GM19455 (cell line): ENCODE data around the gene ALDH1A3.
A peak's percentile ranks its signal among the peaks of the same experiment; 100 is the strongest.

Experiments used
- ATAC-seq: cut with Tn5 transposase; IDR thresholded peaks from one replicate; pipeline ENCODE4 v1.9.1; 2021; ENCODE audit not compliant: unreplicated experiment

The ALDH1A3 gene

DNA sequence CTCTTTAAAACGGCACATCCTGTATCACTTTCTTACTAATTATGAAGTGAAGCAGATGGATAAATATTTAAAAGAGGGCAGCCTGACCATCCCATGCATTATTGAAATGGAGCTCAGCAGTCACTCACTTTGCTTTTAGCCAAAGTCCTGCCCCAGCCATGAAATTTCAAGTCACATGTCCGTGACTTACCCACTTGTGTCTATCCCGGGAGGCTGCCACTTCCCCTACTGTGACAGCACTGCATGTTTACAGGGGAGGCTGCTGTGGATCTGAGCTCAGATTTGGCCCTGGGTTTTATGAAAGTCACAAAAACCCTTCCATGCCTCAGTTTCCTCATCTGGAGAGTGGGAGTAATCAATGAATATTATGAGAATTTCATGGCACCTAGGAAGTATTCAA is 21.7 kb downstream of the ALDH1A3 start:
- no peak for ATAC-seq

- no peak for ATAC-seq
Observed at GRCh38 chr15:100901702-100902435, 22.2 kb downstream of the ALDH1A3 start.

GRCh38 chr15:100902436-100903167 is 23.0 kb downstream of the ALDH1A3 start:
- no peak for ATAC-seq

DNA sequence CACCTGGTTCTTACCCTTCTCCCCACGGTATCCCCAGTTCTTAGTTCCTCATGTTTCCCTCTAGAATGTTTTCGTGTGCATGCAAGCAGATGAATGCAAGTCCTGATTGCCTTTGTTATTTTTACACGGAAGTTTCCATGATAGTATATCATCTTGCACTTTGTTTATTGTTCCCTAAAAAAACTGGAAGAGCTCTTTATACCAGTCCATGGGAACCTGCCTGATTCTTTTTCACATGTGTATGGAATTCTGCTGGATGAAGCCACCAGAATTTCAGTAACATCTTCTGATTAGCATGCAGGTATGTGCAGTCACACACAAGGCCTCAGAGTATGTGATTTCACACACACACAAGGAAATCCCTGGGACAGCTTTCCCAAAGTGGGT is 23.5 kb downstream of the ALDH1A3 start:
- no peak for ATAC-seq

GRCh38 chr15:100905850-100906249 is 26.2 kb downstream of the ALDH1A3 start:
- ATAC-seq = no peak

GRCh38 chr15:100908466-100908865 is 28.8 kb downstream of the ALDH1A3 start:
- no peak for ATAC-seq

GRCh38 chr15:100909565-100909964 is 29.9 kb downstream of the ALDH1A3 start:
- ATAC-seq = no peak

DNA sequence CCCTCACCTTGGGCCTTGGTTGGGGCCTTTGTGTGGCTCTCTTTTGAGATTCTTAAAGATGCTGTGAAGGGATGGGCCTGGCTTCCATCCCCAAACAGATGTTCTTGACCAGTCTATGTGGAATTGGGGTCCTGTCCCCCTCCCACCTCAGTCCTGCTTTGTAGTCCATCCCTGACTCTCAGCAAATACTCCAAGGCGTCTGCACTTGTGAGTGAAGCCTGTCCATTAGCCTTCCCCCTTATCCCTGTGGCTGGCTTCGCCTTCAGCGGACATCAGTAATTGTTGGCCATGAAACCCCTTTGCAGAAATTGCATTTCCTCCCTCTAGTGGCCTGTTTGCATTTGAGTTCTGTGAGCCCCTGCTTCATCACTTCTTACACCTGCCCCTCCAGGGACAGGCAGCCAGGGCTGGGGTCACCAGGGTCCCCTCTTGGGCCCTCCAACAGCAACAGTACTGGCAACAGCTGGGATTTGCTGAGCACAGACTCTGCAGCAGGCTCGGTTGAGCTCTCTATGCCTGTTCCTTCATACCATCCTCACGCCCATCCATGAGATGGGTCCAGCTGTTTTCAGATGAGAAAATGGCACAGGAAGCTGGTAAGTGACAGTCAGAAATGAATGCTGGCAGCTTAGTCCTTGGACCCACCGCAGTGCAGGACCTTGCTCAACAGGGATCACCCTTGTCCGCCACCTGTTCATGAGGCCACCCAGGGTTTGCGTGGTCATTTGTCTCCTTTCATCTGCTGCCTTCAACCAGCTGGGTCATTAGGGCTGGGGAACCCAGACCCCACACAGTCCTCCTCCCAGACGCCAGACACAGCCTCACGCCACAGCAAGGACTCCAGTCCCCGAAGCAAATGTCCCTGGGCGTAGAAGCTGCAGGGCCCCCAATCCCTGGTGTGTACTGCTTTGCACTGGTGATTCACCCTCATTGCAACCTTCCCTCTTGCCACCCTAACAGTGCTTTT is 30.6 kb downstream of the ALDH1A3 start:
- ATAC-seq = no peak

- ATAC-seq = no peak
Observed at GRCh38 chr15:100911086-100911485, 31.5 kb downstream of the ALDH1A3 start.

- ATAC-seq = no peak
Observed at GRCh38 chr15:100913961-100914360, 34.3 kb downstream of the ALDH1A3 start.

DNA sequence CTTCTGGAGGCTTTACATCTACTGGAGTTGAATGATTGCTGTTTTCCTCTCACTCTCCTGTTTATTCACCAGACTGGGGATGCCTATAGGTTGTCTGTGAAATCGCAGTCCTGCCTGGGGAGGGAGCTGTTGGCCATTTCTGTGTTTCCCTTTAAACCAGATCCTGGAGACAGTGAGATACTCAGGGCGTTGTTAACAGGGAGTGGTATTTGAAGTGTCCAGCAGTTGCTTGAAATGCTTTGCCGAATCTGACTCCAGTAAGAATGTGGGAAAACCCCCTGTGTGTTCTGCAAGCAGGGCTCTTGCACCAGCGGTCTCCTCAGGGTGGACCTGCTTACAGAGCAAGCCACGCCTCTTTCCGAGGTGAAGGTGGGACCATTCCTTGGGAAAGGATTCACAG is 35.2 kb downstream of the ALDH1A3 start:
- no peak for ATAC-seq

GRCh38 chr15:100918034-100918689 is 38.5 kb downstream of the ALDH1A3 start:
- ATAC-seq = peak; percentile 48

GRCh38 chr15:100918690-100919480 is 39.3 kb downstream of the ALDH1A3 start, which contains the start of gene LRRK1:
TSS of gene LRRK1 (plus strand) at chr15:100919357. CDS start at chr15:100924633, 5,276 bp downstream.
- peak; percentile 28 for ATAC-seq

DNA sequence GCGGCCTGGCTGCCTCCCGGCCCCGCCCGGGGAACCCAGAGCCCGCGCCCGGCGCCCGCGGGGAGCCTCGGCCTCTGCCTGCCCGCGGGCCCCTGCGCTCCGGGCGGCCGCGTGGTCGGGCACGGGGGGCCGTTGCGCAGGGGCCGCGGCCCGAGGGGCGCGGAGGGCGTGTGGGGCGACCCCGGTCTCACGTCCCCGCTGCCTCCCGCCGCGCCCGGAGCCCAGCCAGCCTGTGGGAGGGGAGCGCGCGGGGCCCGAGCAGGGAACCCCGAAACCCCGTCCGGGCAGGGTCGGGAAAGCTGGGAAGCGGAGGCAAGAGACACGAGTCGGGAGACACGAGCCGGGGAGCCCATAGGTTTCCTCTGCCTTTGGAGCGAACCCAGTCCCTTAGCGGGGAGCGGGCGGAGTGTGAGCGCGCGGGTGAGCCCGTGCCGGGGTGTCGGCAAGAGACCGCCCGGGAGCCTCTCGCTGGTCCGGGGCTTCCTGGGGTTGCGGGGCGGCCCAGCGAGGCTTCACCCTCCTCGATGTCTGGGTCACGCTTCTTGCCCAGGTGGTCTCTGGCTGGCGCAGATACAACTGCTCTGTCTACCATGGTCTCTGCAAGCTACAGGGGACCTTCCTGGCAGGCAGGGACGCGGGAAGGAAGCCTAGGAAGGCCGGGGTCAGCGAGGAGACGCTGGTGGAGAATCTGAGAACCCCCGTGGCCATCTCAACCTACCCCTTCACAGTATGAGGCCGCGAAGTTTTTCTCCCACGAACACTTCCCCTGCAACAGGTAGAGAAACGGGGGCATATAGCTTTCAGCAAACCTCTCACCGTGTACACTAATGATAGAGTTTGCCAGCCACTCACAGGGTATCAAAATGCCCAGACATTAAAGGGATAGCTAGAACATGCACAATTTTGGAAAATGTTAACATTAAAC is 40.1 kb downstream of the ALDH1A3 start:
- ATAC-seq = peak; percentile 16

- ATAC-seq = no peak
Observed at GRCh38 chr15:100920516-100921135, 41.0 kb downstream of the ALDH1A3 start.

DNA sequence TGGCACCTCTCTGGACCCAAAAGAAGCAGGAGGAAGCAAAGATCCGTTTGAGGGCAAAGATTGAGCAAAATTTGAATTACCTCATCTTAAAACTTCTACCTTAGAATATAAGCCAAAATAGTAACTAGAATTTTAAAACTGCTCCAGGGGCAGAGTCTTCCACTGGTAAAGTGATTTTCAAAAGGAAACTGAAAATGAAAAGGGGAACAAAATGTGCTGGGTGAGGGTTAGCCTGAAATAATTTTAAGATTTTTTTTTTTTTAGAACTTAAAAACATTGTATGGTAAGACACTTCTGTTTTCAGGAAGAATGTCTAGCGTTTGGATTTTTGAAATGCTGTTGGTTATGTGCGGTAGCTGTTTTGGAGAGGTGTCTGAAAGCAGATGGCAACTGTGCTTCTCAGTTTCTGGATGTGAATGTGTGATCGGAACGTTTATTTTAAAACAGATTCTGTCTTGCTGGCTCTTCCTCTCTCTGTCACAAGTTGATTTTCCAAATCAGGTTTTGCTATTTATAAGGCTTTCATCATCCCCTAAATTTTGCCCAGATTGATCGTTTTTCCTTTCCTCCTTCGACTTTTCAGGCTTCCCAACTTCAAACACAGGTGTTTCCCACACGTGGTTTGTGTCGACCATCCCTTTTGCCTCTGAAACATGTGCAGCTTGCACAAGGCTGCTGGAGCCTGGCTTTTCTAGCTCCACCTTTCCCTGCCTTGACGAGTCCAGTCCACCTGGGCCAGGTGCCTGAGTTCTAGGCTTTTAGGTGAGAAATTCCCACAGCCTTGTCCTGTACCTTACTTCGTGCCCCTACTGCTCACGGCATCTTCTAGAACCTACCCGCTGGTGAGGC is 42.8 kb downstream of the ALDH1A3 start:
- ATAC-seq = no peak

- ATAC-seq = no peak
Observed at GRCh38 chr15:100923076-100923475, 43.4 kb downstream of the ALDH1A3 start.
